B cell (primary cell): Measurements from ENCODE around the gene CMC1. TPM values are rescaled to one million over a fixed set of nuclear protein-coding genes. Genes with fewer than 3 reads are reported as not detected.

ENCODE experiments used
- ATAC-seq: fragments of 200-7000 bp; cut with Tn5 transposase; one replicate; pipeline ENCODE4 v1.10.0; 2021; ENCODE audit warnings: low read depth, mild to moderate bottlenecking, moderate number of reproducible peaks, moderate library complexity
- CTCF ChIA-PET: fragments of 350-600 bp; sonication (Branson Sonifier 250); formaldehyde crosslinking; loops from one replicate; lab custom pipeline; 2021; ENCODE audit warnings: antibody characterized with exemption, inconsistent platforms; lab: Charles Lee
- POLR2A ChIA-PET: fragments of 350-600 bp; sonication (Branson Sonifier 250); formaldehyde crosslinking; loops from one replicate; lab custom pipeline; 2021; ENCODE audit warnings: antibody characterized with exemption; lab: Charles Lee
- DNase-seq: peaks from one replicate; pipeline ENCODE4 v3.0.0; 2013
- H2AFZ ChIP-seq: 2 replicates; pipeline ENCODE4 v1.6.1; 2012; ENCODE audit warnings: mild to moderate bottlenecking, low read depth, low read length; ENCODE audit not compliant: insufficient read depth, poor library complexity, severe bottlenecking
- H3K27ac ChIP-seq, 2 donors: 1 replicate in 1 of 2; 2 replicates in 1 of 2; pipeline ENCODE4 v1.5.1; 2012 to 2013; ENCODE audit warnings: low read length in 2 of 2, mild to moderate bottlenecking in 2 of 2, moderate library complexity in 1 of 2
- H3K27me3 ChIP-seq, 4 experiments: fragments of 200-600 bp in 1 of 4; sonication (generic) in 1 of 4; replicated peaks in 1 of 4; 1 replicate in 2 of 4; 2 replicates in 2 of 4; pipeline versions ENCODE4 v1.6.1 to v1.7.0; 2013 to 2016; ENCODE audit warnings: low read length in 3 of 4, mild to moderate bottlenecking in 2 of 4, mixed read lengths in 1 of 4, moderate library complexity in 1 of 4; ENCODE audit not compliant: insufficient read depth in 4 of 4, control insufficient read depth in 3 of 4; ENCODE audit errors: control extremely low read depth in 1 of 4
- H3K36me3 ChIP-seq, 2 experiments: replicated peaks in 1 of 2; 1 replicate in 1 of 2; 2 replicates in 1 of 2; pipeline versions ENCODE4 v1.6.1 to v1.7.1; 2013; ENCODE audit warnings: low read length in 1 of 2; ENCODE audit not compliant: insufficient read depth in 2 of 2, control insufficient read depth in 1 of 2; ENCODE audit errors: control extremely low read depth in 1 of 2, extremely low read depth in 1 of 2
- H3K4me1 ChIP-seq, 2 donors: fragments of 200-600 bp in 1 of 2; sonication (generic) in 1 of 2; 1 replicate in 1 of 2; 2 replicates in 1 of 2; pipeline versions ENCODE4 v1.5.1 to v1.6.1; 2013 to 2017; ENCODE audit warnings: low read length in 2 of 2; ENCODE audit not compliant: control insufficient read depth in 2 of 2, insufficient read depth in 2 of 2
- H3K4me2 ChIP-seq: replicated peaks from 2 replicates; pipeline ENCODE3; 2012; ENCODE audit warnings: mild to moderate bottlenecking, low read depth, low read length; ENCODE audit not compliant: poor library complexity, severe bottlenecking
- H3K4me3 ChIP-seq, 5 experiments: fragments of 200-600 bp in 1 of 5; sonication (generic) in 1 of 5; 1 replicate in 3 of 5; 2 replicates in 2 of 5; pipeline versions ENCODE4 v1.5.1 to v1.7.0; 2011 to 2016; ENCODE audit warnings: low read length in 4 of 5, mild to moderate bottlenecking in 4 of 5, low read depth in 2 of 5, control low read depth in 1 of 5, moderate library complexity in 1 of 5; ENCODE audit not compliant: insufficient read depth in 1 of 5; ENCODE audit errors: control extremely low read depth in 1 of 5, extremely low read depth in 1 of 5
- H3K79me2 ChIP-seq: fragments of 200-600 bp; sonication (generic); one replicate; pipeline ENCODE4 v1.6.0; 2016; ENCODE audit warnings: low read length; ENCODE audit not compliant: control insufficient read depth, insufficient read depth
- H3K9ac ChIP-seq: fragments of 200-600 bp; sonication (generic); 2 replicates; pipeline ENCODE4 v1.6.1; 2017; ENCODE audit warnings: mild to moderate bottlenecking, low read length, moderate library complexity
- H3K9me3 ChIP-seq, 3 donors: one replicate each; pipeline versions ENCODE4 v1.6.1 to v1.7.1; 2013; ENCODE audit warnings: low read length in 2 of 3; ENCODE audit not compliant: control insufficient read depth in 2 of 3, insufficient read depth in 1 of 3; ENCODE audit errors: control extremely low read depth in 1 of 3
- H4K20me1 ChIP-seq: 2 replicates; pipeline ENCODE4 v1.6.0; 2012; ENCODE audit warnings: mild to moderate bottlenecking, low read length; ENCODE audit not compliant: insufficient read depth, control insufficient read depth, poor library complexity, severe bottlenecking
- H3K27ac Mint-ChIP-seq: one replicate; pipeline ENCODE4 v1.8.0; 2021; ENCODE audit warnings: mixed read lengths
- H3K27me3 Mint-ChIP-seq: one replicate; pipeline ENCODE4 v1.8.0; 2021; ENCODE audit warnings: mixed read lengths
- H3K4me1 Mint-ChIP-seq: one replicate; pipeline ENCODE4 v1.8.0; 2021; ENCODE audit warnings: mixed read lengths
- H3K4me3 Mint-ChIP-seq: one replicate; pipeline ENCODE4 v1.8.0; 2021; ENCODE audit warnings: mixed read lengths
- H3K9me3 Mint-ChIP-seq: one replicate; pipeline ENCODE4 v1.8.0; 2022; ENCODE audit warnings: mixed read lengths; ENCODE audit not compliant: insufficient read depth
- EZH2 ChIP-seq: IDR thresholded peaks from 2 replicates; pipeline ENCODE4 v1.6.1; 2012; ENCODE audit warnings: borderline replicate concordance, low read depth, mild to moderate bottlenecking, moderate library complexity, low read length; ENCODE audit not compliant: insufficient read depth, poor library complexity, severe bottlenecking
- WGBS: methylation state at CpG from one replicate; pipeline ENCODE4 v1.1.5; 2013; ENCODE audit warnings: missing lambda C conversion rate; ENCODE audit not compliant: insufficient coverage; 5-methylcytosine and 5-hydroxymethylcytosine counted together
- intact Hi-C: fragments of 100-400 bp; cut with micrococcal nuclease; formaldehyde crosslinking; loops from one replicate; pipeline ENCODE4 v1.10.0; 2022
- polyA plus RNA-seq: library from polyadenylated mRNA; depleted of rRNA; stranded (reverse); fragments of >200 nt; gene quantifications from 2 replicates; pipeline ENCODE4 v1.2.3, GENCODE V29; 2012
- total RNA-seq, 2 donors: library from RNA; stranded (reverse); fragments of 120-200 nt in 1 of 2; gene quantifications; 1 replicate in 1 of 2; 2 replicates in 1 of 2; pipeline versions ENCODE4 v1.2.3 to v1.2.4, GENCODE V29; 2013 to 2022
- TF ChIP-seq, protein P1 (sequence below): fragments of 200-600 bp; IDR thresholded peaks from one replicate; pipeline ENCODE4 v1.8.0; 2022; ENCODE audit warnings: antibody characterized with exemption, mild to moderate bottlenecking

The CMC1 gene
- total and polyA plus RNA-seq, 2 donors (not counting 1 experiment from before 2014, with no cell fraction given) = 6.7 to 14.5 TPM

DNA sequence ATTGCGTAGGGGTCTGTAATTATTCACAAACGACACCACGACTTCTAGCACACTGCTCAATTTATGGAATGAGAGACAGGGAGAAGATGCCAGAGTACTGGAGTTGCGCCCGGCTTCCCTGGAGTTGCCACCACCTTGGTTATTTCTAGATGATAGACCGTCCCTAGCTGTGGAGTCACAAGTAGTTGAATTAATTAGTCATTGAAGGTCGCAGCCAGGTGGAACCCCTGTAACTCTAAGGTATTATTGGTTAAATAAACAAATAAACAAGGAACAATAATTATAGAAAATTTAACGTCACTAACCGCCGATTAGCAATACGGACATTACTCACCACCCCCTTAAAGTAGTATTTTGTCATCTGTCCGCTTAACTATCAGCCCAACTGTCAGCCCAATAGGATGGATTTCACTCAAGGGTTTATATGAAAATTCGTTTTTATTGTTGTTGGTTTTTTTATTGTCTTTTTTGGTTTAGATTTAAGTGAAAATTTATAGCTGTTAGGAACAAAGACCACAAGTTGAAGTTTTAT is 108.1 kb downstream of the CMC1 start:
- Histone ChIP-seq H3K36me3 (peaks cover 0 to 3% of the 10 kb centered on the region in 2 experiments), H2AFZ (peak overlapping the region; percentile 89), H3K27ac (peak overlapping the region; percentile 96 to 99), H3K4me2 (peak overlapping the region; percentile 87), H3K4me3 (peak overlapping the region; percentile 74 to 100 (median 92)), H4K20me1 (no peaks in the 10 kb centered on the region), H3K4me1 (peaks cover 14 to 15% of the 10 kb centered on the region in 2 donors), H3K79me2 (peaks cover 34% of the 10 kb centered on the region), H3K27me3 (no peaks in the 10 kb centered on the region), H3K9ac (peak overlapping the region; percentile 100), H3K9me3 (peaks cover 2 to 21% (median 6%) of the 10 kb centered on the region in 3 donors)
- Mint-ChIP-seq H3K4me1 (peaks cover 39% of the 10 kb centered on the region), H3K27ac (peak overlapping the region; percentile 99), H3K4me3 (peak overlapping the region; percentile 99), H3K27me3 (no peaks in the 10 kb centered on the region), H3K9me3 (peaks cover 9% of the 10 kb centered on the region)
- ChIA-PET CTCF (interaction anchor here (1.3 to 1.9 kb wide), 4 partner anchors 12 to 637 kb away, joined by 3 to 12 read pairs (median 6); no protein-coding TSS in a partner anchor), POLR2A (interaction anchor here (0.9 to 1.5 kb wide), 4 partner anchors 21 to 866 kb away, joined by 3 to 5 read pairs (median 4); partner anchors contain the start of genes CMC1 and SLC4A7)
- ATAC-seq (no peak), DNase-seq (no peak)
- 67% methylated on average over 2 of the region's 13 CpGs for WGBS
- intact Hi-C loops = loop anchor here (1.0 to 2.0 kb wide), 3 partner anchors 865 to 993 kb away; partner anchors contain the start of genes NEK10 and SLC4A7
- TF ChIP-seq EZH2 = no peak
- TF ChIP-seq, protein P1, sequence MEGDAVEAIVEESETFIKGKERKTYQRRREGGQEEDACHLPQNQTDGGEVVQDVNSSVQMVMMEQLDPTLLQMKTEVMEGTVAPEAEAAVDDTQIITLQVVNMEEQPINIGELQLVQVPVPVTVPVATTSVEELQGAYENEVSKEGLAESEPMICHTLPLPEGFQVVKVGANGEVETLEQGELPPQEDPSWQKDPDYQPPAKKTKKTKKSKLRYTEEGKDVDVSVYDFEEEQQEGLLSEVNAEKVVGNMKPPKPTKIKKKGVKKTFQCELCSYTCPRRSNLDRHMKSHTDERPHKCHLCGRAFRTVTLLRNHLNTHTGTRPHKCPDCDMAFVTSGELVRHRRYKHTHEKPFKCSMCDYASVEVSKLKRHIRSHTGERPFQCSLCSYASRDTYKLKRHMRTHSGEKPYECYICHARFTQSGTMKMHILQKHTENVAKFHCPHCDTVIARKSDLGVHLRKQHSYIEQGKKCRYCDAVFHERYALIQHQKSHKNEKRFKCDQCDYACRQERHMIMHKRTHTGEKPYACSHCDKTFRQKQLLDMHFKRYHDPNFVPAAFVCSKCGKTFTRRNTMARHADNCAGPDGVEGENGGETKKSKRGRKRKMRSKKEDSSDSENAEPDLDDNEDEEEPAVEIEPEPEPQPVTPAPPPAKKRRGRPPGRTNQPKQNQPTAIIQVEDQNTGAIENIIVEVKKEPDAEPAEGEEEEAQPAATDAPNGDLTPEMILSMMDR = peak; percentile 11

Other genes starting within 250 kb of the CMC1 start
- gene ZCWPW2, start 107.1 kb downstream of the CMC1 start, total RNA-seq = not detected in 2 replicates
- gene ZCWPW2, start 107.1 kb downstream of the CMC1 start, polyA plus RNA-seq = not detected in 2 replicates
- gene AZI2, start 107.2 kb downstream of the CMC1 start, total RNA-seq = 21.1 and 29.1 TPM in 2 replicates
- 7.1 and 15.5 TPM in 2 replicates for gene AZI2, start 107.2 kb downstream of the CMC1 start, polyA plus RNA-seq